Right renal cortex interstitium (tissue), 3 donors: Measurements from ENCODE around the gene PRELID2. TPM values are rescaled to one million over a fixed set of nuclear protein-coding genes. Genes with fewer than 3 reads are reported as not detected.
"Not testable (repeated sequence)": the region's sequence is repeated elsewhere in the genome, so short reads cannot be mapped to it uniquely, and the experiment has no call there.

ENCODE experiments used
- DNase-seq, 3 donors: peaks; one replicate each; pipeline ENCODE4 v3.0.0-alpha.2; 2013; ENCODE audit warnings: low read depth in 3 of 3, low spot score in 2 of 3
- polyA plus RNA-seq, 3 donors: library from polyadenylated mRNA; unstranded; fragments of 120-200 nt; gene quantifications; one replicate each; pipeline ENCODE4 v1.2.1, GENCODE V29; 2013; ENCODE audit not compliant: insufficient read length in 3 of 3

The PRELID2 gene
- polyA plus RNA-seq, 3 donors = 8.7 to 9.9 (median 9.6) TPM

DNA sequence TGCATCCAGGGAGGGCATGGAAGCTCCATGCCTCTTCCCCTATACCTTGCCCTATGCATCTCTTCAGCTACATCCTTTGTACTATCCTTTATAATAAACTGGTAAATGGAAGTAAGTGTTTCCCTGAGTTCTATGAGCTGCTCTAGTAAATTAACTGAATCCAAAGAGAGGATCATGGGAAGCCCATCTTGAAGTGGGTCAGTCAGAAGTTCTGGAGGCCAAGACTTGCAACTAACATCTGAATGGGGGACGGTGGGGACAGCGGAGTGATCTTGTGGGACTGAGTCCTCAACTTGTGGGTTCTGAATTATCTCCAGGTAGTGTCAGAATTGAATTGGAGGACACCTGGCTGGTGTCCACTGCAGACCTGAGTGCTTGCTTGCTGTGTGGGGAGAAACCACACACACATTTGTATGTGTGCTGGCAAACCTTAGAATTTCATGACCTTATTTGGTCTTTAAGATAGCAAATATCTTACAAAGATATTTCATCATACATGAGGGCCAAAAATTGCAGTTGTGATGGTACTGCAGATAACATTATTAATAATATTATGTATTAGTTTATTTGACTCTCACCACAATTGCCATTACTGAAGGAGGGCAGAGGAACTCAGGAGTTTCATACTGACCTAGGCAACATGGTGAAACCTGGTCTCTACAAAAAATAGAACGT, 5.5 kb upstream of the PRELID2 start:
- DNase-seq = no peak

DNA sequence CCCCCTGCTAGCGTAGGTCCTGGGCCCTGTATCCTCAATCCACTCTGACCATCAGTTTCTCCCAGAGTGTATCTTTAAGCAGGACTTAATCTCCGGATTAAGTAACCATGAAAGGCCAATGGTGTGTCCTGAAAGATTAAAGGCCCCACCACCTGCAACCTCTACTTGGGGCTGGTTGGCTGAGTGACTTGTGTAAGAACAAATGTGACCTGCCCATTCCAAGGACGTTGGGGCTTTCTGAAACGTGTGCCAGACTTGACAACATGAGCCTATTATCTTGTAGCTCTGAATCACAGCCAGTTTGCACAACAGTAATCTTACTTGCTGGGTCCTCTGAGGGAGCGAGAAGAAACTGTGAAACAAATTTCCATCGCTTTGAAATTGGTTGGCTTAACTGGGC, 3.1 kb upstream of the PRELID2 start:
- no peak for DNase-seq

DNA sequence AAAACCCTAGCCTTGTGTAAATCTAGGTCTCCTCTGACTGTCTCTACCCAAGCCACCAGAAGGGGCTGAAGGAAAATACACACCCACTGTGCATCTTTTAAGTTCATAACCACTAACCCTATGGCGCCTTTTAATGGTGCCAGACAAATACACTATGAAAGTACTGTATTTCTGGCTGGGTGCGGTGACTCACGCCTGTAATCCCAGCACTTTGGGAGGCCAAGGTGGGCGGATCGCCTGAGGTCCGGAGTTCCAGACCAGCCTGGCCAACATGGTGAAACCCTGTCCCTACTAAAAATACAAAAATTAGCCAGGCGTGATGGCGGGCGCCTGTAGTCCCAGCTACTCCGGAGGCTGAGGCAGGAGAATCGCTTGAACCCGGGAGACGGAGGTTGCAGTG, 1.1 kb upstream of the PRELID2 start:
- DNase-seq = not testable (repeated sequence)

DNA sequence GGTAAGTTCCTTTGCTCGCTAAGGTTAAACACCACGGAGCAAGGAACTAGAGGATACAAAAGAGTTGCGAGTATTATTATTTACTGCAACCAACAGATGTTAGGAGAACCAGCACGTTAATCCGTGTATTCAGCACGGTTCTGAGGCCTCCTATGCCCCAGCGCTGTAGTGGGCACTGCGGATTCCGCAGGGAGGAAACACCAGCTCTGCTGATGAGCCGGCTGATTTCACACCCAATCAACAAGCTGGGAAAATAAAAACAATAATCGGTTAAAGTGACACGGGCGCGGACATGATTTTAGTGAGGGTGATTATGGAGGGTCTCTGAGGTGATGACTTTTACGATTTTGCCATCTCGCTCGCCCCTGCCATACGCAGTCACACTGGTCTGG, 702 bp upstream of the PRELID2 start:
- no peak for DNase-seq

DNA sequence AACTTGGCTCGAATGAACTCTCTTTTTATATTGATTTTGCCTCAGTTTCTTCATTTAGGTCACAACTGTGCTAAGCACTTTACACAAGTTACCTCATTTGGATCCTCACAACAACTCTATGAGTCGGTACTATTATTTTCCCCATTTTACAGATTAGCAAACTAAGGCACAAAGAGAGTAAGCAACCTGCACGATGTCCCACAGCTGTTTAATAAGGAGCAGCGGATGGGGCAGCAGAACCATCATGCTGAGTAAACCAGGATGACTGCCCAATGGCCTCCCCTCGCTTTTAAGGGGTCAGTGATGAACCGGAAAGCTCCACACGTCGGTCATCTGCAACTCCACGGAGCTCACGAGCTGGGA, 607 bp downstream of the PRELID2 start:
- no peak for DNase-seq

DNA sequence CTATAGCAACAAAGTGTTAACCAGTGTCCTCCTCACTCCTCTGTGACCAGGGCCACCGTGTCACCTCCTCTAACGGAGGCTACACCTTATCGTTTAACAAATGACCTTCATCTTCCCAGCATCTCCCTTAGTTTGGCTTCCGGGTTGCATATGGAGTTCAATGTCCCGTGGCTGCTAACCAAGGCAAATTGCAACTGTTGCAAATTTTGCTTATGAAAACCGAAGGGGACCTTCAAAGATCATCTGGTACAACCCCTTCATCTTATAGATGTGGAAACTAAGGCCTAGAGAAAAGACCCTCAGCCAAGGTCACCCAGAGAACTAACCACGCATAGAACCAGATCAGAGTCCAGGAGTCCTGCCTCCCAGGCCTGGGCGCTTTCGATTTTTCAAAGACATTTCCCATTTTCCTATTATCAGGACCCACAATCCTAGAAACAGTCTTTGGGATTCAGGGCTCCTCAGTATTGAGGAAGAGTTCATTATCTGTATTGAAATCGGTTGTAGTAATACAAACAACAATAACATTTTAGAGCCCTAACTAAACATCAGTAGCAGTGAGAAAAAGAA, 1.4 kb downstream of the PRELID2 start:
- DNase-seq = no peak

DNA sequence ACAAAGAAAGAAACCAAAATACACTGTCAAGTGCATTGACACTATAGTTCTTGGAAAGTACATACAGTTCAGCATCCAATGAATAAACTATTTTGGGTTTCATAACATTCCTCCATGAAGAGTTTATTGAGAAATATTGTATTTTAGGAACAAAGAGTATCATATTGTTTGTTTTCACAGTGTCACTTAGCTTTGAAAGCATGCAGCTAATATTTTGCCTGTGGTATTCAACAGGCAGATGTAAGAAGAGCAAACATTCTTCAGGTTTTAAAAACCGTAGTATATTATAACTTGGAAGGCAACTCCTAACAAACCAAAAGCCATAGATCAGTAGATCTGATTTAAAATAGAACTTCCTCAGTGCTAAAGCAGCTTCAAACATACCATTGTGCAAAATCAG, 4.5 kb downstream of the PRELID2 start:
- no peak for DNase-seq

DNA sequence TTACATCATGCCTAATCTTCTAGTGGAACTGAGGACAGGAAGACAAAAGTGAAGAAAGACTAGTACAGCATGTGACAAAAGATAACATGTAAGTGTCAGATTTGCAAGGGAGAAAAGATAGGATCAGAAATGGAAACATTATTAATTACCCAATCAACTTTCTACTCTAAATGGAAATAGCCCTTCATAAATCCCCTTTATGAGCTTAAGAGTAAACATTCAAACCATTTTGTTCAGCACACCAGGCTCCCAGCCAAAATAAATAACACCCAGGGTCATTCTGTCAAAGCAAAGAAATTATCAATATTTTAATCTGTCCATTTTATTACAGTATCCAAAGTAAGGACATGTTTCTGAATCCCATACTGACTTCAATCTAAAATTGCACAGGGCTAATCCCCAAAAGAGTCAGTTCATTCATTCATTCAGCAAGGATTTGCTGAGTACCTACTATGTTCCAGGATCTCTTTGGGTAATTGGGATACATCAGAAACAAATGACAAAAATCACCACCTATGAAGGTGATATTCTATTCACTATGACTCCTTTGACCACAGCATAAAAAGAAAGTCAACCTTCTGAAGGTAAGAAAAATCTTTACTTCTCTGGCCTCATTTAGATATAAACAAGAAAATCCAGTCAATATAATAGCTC, 5.3 kb downstream of the PRELID2 start:
- DNase-seq = peak in 1 of 3 donors; percentile 24

DNA sequence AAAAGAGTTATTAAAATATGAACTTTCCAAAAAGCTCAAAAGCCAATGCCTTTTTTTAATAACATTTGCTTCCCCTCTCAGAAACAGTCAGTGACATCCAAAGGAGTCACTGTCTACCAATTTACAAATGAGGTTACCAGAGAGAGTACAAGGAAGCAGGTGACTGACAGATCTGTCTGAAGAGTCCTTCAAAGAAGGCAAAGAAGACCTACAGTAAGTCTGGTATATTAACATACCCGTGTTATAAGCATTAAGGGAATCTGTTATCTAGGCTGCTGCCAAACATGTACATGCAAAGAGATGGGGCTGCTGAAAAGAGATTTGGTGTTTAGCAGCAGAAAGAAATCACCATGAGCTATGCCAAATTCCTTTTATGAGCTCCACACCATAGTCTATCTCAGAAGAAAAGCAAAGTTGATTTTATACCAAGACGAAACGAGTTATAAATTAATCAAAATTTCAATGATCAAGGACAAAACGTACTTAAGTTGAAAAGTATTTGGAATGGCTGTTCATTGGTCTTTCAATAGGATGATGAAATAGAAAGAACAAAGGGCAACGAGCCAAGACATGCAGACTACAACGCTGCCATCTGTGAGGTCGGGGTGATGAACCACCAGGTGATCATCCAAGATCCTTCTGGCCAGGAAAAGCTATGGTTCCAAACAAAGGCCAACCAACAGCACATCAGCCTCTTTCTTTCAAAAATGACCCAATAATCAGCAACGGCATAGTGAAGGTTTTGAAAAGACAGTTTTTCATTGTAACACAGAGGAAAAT, 8.1 kb downstream of the PRELID2 start:
- DNase-seq = no peak

DNA sequence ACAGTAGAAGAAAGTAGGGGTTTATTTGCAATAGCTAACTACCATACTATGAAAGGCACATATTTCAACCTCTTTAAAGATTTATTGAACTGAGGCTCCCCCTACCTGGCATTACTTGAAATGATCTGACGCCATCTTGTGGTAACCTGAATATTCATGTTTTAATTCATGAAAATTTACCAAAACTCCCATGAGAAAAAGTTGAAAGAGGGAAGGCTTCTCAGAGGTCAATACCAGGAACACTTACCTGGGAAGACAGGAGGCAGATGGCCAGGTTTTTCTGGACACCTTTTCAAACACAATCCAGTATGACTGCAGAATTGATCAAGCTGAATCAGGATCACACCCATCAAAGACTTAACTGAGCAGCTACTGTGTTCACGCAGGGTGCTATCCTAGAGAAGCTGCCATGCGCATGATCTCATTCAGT, 9.4 kb downstream of the PRELID2 start:
- peak in 1 of 3 donors; percentile 23 for DNase-seq

DNA sequence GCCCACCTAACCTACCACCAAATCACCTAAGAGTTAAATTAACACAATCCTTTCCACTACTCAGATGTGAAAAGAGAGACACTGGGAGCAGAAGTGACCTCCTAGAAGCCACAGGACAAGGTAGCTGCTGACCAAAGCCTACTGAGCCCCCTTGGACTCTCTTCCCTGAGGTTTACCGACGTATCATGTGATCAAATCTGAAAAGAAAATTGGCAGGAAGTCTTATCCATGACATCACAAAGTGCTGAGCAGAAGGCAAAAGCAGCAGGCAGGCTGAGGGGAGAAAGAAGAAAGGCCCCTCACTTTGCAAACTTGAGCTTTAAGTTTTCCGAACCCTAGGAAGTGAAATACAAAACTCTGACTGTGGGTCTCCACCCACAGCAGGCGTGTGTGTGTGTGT, 11.1 kb downstream of the PRELID2 start:
- DNase-seq = no peak

DNA sequence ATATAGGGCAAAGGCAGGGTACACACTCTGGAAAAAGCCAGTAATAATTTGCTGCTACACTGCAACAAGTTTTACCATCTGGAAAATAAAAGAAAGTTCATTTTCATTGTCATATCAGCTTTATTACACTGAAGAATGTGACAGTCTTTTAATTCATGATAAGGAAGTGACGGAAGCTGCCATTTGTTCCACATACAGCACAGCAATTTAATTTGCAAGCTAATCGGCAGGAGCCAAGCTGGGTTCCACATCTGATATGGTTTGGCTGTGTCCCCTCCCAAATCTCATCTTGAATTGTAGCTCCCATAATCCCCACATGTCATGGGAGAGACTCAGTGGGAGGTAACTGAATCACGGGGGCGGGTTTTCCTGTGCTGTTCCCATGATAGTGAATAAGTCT, 16.5 kb downstream of the PRELID2 start:
- no peak for DNase-seq

DNA sequence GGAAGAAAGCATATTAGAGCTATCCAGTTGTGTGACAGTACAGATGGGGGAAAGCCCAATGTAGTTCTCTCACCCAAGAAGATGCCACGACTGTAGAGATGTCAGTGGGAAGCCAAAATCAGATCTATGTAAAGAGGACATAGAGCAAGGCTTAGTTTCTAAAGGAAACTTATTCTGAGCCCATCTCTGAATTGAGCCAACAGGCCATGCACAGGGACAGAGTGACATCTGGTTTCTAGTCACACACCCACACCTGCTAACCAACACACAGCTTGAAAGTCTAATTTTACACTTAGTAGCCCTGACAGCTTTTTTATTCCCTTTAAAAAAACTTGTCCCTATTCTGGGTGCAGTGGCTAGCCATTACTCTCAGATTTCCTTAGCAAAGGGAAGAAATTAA, 22.3 kb downstream of the PRELID2 start:
- DNase-seq = no peak

DNA sequence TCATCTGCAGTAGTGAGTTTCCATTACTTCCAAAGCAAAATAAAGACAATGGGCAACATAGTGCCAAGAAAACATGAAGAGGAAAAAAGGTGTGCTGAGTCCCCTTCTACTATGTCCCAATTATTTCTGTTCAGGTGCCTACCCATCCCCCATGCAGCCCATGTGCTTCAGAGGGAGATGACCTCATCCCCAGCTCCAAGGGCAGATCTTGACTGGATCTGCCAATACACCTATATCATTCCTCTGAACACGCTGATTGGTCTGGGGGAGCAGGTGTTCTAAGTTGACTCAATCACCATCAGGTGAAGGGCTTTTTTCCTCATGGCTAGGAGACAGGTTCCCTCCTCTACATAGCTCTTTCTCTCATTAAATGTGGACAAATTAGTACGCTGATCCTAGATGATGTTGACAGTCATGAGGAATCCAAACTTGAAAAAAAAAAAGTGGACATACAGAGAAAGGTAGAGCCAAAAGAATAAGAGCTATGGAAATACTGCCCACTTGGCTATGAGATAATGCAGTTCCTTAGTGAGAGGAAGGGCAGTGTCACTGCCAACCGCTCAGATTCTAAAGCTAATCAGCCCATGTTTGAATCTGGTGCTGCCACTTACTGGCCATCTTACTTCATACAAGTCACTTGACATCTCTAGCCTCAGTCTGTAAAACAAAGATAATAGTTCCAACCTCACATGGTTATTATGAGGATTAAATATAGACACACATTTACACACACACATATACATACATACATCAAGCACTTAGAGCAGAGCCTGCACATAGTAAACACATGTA, 23.1 kb downstream of the PRELID2 start:
- DNase-seq = no peak

DNA sequence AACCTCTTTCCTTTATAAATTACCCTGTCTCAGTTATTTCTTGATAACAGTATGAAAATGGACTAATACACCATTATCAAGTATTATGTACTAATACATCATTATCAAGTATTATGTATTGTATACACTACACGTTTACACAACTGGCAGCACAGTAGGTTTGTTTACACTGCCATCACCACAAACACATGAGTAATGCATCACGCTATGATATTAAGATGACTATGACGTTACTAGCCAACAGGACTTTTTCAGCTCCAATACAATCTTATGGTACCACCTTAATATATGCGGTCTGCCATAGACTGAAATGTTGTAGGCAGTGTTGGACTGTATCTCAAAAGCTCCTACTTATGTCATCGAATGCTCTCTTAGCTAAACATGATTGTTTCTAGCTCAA, 28.2 kb downstream of the PRELID2 start:
- no peak for DNase-seq

DNA sequence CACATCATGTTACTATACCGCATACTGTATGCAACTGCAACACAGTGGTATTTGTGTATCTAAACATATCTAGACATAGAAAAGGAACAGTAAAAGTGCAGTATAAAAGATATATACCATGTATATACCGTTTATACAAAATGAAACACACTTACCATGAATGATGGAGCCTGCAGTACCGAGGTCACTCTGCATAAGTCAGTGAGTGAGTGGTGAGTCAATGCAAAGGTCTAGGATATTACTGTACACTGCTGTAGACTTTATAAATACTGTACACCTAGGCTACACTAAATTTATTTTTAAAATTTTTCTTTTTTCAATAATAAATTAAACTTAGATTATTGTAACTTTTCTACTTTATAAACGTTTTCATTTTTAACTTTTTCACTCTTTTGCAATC, 29.3 kb downstream of the PRELID2 start:
- no peak for DNase-seq

DNA sequence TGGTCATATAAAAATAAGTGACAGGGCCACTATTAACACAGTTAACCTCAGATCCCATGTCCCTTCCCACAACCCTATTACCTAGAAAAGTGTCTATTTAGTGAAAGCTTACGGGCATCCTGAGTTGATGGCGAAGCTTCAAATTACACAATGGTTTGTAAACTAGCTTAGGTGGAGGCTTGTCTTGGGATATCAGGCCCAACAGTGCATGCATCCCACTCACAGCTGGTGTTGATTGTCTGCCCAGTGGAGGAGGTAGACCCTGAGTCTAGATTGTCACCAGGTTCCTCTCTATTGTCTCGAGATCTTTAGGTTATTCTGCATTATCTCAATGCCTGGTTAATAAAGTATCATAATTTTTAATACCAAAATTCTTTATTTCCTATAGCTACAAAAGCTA, 30.4 kb downstream of the PRELID2 start:
- no peak for DNase-seq

DNA sequence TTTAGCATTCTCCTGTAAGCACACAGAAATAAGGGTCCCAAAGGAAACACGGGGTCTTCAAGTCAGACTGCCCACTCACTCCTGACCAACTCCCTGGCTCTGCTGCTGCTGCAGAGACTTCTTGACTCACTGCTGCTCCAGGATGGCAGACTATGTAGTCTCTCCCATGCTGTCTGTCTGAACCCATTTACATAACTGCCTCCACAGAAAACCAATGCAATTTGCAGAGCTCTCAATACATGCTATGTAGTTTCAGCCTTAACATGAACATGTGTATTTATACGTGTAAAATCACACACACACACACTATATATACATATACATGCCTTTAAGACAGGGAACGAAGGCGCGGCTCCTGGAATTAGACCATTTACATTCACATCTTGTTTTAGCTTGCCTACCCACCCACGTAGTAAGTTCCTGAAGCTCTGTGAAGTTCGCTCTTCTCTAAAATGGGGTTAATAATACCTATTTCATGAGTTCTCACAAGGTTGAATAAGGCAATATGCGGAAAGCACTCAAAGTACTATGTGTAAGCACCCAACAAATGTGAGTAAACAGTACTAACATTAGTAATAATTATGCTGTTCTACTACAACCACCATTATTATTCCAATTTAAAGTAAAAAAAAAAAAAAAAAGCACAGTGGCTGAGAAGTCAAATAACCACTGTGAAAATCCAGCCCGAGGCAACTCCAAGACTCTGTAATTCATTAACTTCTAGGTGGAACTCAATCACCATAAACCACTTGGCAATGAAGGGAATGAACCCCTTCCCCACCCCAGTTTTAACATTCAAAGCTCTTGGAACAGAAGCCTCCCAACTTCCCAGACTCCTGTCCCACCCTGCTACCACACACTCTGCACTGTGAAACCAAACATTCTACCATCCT, 31.8 kb downstream of the PRELID2 start:
- DNase-seq = no peak

DNA sequence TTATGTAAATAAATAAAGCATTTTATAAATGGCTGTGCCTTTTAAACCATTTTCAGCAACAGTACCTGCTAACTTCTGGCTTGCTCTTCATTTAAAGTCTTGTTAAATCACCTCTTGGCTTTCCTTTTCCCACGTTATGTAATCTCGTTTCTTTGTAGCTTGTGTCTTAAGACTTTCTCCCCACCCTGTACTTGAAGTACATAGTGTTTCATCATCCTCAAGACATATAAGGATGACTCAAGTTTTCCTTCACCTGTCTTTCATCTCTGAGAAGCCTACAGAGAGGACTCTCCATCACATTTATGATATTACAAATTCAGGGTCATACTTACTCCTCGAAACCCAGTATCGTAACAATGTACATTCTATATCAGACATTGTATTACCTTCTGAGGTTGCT, 33.9 kb downstream of the PRELID2 start:
- DNase-seq = no peak

DNA sequence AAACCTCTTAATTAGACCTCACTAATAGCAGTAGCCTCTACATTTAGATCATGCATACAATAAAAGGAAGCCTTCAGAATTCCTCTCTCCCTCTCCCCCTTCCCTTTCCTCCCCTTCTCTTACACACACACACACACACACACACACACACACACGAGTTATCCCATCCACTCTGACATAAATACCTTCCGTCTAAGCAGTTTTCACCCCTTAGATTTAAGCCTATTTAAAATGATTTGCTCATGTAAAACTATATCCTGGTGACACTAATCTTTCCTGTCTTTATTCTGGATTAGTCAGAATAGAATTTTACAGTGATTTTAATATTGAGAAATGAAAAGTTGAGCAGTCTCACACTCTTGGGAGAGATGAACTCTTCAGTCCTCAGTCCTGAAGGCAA, 35.0 kb downstream of the PRELID2 start:
- no peak for DNase-seq
